GM21723 (cell line): ENCODE results near the gene SRGAP3.

ENCODE experiments used
- ATAC-seq: cut with Tn5 transposase; IDR thresholded peaks from one replicate; pipeline ENCODE4 v1.9.1; 2021; ENCODE audit warnings: mild to moderate bottlenecking, moderate library complexity; ENCODE audit not compliant: unreplicated experiment

Gene SRGAP3

DNA sequence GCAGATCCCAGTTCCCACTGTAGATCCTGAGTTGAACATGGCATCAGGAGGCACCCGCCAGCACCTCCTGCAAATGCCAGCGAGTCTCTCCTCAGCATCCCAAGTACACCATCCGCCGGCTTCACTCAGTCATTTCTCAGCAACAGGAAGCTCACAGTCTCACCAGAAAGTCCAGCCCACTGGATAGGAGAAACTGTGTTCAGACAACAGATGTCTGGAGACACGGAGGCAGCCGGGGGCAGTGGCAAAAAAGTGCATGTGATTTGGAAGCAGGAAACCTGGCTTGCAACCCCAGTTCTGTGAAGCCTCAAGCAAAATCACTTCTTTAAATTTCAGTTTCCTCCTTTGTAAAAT, 68.7 kb downstream of the SRGAP3 start:
- ATAC-seq = no peak

DNA sequence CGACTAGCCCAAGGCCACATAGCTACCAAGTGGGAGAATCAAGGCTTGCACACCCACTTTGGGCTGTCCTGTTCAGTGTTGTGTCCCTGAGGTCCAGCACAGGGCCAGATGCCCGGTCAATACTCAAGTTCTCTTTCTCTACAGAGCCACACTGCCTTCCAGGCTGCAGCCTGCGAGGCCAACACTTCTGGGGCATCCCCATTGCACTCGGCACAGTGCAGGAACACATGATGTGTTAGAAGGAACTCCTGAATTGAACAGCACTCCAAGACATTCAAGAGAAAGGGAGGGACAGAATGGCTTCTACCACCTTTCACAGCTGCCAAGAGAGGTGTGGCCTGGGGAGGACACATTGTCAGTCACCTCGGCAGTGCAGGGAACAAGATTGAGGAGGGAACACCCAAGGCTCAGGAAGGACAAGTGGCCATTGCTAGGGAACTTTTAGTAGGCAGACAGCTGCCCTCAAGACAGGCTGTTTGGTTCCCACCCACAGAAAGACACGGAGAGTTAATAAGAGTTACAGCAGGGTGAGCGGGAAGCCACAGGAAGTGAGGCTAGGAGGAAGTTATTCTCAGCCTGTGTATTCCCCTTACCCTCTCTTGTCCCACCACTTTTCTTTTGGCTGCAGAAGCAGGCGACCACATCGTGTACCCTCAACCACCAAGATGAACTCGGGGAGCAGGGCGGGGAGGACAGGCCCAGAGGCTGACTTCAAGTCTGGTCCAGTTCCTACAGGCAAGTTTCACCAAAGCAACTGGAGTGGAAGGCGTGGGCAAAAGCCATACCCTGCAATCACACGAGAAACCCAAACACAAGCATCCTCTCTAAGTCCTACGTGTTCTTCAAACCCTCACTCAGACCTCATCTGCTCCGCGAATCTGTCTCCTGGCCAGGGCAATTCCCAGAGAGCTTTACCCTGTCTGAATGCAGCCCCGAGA, 69.4 kb downstream of the SRGAP3 start:
- ATAC-seq = peak; percentile 60

DNA sequence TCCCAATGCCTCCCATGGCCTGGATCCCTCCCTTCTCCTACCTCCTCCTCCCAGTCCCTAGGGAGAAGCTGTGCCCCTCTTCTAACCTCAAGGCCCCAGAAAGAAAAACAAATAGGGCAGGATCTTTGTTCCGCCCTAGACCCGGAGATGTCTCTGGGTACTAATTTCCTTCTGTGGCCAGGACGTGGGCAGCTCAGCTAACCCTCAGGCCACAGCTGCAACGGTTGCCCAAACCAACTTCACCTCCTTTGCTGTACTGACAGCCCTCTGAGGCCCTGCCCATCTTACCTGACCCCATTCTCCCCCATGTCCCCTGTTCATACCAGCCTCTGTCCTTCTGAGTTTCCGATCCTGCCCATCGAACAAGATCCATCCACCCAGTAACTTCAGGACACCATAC, 70.7 kb downstream of the SRGAP3 start:
- ATAC-seq = no peak

DNA sequence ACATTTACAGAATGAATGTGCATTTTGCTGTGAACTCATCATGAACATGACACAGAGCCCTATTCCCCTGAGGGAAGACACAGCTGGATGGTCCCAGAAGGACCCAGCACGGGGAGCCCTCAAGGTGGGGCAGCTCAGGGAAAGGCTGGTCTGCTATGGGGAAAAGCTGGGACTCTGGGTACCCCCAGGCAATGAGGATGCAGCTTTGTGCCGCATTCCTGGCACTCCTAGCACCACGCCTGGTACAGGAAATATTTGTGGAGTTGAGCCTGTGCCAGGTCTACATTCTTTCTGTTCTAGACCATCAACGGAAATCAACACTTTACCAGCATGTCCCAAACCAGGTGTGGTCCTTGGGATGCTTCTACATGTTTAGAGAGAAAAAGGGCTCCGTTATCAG, 74.0 kb downstream of the SRGAP3 start:
- ATAC-seq = no peak

DNA sequence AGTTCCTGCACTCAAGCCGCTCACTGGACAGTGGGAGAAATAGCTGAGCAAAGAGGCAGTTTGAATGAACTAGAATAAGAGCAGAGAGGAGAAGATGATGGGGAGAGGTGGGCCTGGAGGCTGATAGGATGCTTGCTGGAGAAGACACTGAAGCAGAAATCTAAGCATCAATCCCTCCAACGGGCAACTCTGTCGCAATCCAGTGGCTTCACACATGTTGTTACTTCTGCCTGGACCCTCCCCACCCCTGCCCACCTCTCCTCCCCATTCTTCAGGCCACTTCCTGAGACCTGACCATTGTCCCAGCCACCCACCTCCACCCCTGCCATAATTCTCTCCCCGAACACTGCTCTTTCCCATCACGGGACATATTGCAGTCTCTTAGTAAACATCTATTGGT, 76.0 kb downstream of the SRGAP3 start:
- ATAC-seq = no peak

DNA sequence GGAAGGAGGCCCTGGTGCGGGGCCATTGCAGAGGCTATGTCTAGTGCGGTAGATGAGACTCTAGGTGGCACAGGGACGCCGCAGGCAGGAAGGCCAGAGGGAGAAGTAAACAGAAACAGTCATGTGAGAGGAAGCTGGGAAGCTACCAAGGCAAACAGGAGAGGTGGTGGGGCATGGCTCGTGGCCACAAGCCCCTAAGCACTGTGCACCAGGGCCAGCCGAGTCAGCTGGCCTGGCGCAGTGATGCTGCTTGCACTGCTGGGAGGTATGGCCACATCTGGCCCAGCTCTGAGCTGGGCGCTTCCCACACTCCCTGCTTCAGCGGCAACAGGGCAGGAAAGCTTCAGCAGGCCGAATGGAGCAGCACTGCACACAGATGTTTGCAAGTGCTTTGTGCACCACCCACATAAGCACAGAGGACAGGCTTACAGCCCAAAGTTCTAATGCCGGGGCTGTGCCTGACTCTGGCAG, 76.6 kb downstream of the SRGAP3 start:
- no peak for ATAC-seq

DNA sequence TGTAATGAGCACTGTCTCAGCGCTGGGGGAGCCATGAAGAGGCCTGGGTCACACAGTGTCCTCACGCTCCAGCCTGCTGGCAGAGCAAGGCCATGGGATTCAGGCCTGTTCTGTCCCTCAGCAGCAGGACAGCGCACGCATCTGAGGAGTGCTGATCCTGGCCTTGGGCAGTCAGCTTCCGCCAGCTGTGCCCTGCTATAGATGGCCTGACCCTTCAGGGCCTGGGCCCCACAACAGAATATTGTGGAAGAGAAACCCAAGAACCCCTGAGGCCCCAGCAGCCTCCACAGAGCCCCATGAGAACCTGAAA, 78.6 kb downstream of the SRGAP3 start:
- no peak for ATAC-seq

DNA sequence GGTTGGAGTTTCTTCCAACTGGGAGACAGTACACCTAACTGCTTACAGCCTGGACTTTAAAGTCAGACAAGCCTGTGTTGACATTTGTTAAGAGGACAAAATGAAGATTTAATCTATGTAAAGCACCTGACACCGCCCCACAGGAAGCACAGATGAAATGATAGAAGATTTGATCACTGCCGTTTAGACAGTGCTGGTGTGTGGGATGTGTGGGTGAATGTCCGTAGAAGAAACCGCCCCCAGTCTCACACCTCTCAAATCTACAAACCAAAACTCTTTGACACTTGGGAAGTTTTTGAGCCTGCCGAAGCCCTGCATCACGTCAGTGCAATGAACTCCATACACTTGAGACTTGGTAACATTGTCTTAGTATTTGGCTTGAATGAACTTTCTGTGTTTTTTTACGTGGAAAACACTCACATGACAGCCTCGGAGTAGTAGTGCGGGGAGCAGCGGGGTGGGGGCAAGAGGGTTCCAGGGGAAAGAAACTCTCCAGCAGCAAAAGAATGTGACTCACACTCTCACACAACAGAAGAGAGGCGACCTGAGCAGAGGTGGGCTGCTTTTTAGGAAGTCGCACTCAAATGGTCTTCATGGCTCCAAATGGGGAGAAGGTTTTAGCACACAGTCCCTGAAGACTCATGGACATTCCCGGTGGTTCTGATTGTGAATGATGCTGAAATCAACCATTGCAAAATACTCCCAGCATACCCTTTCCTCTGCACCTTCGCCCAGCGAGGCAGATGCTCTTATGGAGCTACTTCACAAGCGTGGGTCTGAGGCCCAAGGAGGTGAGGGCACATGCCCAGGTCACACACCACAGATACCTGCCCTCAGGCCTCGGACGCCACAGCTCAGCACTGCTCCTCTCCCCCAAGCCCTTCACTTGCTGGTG, 79.2 kb downstream of the SRGAP3 start:
- ATAC-seq = no peak

DNA sequence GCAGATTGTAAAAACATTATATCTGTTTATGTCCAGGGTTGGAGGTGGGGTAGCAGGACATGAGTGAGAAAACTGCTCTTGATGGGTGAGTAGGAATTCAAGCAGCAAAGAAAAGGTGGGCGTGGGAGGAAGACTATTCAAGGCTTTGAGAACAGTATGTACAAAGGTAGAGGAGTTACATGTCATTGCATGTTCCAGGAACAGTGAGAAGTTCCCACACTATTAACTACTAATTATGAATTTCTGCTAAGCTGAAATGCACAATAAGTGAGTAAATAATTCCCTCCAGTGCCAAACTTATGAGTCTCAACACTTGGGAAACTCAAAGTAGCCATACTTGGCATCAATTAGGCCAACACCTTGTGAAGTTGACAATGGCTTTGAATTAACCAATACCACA, 80.1 kb downstream of the SRGAP3 start:
- no peak for ATAC-seq

DNA sequence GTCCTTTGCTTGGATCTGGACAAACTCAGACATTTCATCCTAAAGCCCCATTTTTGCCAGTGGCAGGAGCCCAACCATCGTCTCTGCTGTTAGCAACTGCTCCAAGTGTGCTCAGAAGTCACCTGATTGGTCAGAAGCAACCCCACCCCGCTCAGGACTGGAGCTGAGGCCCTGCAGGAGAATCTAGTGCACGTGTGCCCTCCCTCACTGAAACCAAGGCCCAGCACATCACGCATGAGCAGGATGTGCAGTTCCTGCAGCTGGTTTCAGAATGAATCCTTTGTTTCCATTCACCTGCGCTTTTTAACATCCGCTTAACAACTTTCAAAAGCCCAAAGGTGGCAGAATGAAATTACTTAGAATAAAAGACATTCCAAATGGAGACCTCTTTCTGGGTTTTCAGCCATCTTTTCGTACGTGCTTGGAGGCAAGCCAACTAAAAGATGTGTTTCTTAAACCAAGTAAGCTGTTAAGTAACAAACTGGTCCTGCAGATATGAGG, 81.2 kb downstream of the SRGAP3 start:
- peak; percentile 96 for ATAC-seq

DNA sequence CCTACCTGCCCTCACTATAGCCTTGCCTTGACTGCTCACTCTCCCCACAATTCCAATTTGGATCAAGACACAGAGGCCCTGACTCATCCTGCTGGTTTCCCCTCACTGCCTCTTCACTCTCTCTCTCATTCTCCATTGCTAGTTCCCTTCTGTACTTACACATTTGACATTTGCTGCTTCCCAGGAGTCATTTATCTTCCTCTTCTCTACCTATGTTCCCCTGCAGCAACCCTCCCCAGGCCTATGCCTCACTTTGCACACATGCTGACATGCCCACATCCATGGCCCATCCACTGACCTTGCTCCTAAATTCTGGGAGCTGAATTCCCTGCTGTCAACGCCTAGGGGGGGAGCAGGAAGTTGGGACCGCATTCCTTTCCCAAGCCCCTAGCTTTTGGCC, 82.2 kb downstream of the SRGAP3 start:
- no peak for ATAC-seq

DNA sequence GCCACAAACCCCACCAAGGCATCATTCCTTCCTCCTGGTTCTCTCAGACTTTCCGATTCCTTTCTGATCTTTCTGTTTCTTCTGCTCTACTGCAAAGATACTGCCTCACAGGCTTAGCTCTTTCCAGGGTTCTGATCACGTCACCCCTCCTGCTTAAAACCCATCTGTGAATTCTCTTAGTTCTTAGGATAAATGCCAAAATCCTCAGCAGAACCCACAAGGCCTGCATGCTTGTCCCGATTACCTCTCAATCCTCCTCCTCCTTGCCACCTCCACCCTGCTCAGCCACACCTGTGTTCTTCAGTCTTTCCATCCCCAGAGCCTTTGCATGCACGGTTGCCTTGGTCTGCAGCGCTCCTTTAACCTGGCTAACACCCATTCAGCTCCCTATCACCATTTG, 84.0 kb downstream of the SRGAP3 start:
- ATAC-seq = no peak

DNA sequence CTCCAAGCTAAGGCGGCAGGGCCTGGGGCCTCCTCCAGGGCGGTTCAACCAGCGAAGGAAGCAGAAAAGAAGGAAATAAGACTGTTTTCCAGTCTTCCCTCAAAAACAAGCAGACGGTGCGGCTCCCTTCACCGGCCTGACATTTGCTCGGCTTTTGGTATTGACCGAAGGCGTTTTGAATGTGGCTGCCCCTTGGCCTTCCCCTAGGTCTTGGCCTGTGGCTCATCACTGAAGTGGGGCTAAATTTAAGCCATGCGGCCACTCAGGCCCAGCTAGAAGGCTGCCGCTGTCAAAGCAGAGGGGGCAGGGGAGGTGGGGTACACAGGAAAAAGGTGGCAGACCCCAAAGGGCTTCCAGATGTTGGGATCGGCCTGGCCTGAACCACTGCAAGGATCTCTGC, 86.2 kb downstream of the SRGAP3 start:
- ATAC-seq = no peak

DNA sequence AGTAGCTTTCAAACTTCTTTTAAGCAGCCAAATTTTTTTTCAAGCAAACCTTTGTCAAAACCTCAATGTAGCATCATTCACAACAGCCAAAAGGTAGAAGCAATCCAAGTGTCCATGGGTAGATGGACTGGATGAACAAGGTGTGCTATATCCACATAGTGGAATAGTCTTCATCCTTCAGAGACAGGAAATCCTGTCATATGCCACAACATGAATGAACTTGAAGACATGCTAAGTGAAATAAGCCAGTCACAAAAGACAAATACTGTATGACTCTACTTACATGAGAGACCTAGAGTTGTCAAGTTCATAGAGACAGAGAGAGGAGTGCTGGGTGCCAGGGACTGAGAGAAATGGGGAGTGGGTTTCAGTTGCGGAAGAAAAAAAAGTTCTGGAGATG, 87.6 kb downstream of the SRGAP3 start:
- no peak for ATAC-seq

DNA sequence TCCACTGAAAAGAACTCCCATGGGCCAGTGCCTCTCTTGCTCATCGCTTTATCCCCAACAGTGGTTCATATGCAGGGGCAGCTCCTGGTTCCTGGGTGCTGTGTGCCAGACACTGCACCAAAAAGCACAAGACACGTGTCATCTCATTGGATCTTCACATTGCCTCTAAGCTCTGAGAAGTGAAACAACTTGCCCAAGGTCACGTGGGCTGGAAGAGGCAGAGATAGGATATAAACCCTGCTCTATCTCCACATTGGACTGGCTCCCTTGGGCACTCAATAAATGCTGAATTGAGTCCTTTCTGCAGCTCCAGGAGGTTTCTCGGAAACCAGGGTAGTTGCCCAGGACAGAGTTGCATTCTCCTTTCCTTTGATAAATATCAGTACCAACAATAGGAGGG, 88.1 kb downstream of the SRGAP3 start:
- no peak for ATAC-seq

DNA sequence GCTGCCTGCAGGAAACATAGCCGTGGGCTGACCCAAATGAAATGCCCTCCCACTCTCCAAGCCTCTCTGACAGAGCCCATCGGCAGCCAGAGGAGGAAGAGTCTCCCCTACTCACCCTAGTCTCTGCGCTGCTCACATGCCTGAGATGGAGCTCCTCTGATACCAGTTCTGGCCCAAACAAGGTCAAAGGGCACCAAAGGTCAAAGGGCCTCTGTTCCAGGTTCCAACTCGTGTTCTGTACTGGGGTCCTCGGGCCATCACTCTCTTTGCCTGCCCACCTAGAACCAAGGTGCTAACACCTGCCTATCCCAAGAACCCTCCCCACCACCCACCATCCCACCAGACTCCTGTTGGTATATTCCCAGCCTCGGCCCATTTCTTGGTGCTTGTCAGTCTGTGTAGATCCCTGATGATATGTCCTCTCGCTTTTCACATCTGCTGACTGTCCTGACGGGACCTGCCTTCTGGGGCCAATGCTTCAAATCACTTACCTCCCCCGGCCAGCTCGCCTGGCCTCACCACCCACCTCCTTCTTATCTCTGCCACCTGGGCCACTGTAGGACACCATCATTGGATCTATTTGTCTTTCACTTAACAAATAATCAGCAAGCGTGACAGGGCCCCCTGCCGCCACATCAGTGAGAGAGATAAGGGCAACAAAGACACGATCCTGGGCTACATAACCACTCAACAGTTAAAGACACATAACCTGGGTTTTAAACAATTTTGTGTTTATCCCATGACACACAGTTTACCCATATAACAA, 90.4 kb downstream of the SRGAP3 start:
- ATAC-seq = no peak

DNA sequence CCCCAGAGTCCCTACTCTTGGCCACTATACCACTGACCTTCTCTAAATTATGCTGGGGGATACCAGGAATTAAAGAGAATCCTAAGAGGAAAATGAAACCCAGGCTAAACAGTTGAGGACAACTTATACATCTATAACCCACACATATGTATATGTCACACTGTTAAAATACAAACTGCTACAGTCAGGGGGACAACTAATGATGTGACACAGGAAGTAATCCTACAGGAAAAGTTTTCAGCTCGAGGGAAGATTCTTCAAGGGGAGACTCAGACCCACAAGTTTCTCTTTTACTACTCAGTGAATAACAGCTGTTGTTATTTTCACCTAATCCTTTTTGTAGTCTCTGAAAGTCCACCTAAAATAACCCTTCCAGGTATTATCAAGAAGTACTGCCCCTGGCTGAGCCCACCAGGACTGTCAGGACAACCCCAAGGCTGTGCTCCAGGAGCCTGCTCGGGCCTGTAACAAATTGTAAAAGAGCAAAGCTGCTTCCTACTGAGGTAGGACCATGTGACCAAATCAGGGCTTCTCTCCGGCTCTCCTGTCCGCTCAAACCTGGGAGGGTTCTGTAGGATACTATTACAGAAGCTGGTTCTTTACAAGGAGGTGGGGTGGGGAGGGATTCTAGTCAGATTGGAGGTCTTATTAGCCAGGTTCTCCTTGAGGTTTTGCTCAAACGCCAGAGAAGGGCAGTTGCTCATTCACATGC, 91.6 kb downstream of the SRGAP3 start:
- ATAC-seq = no peak

DNA sequence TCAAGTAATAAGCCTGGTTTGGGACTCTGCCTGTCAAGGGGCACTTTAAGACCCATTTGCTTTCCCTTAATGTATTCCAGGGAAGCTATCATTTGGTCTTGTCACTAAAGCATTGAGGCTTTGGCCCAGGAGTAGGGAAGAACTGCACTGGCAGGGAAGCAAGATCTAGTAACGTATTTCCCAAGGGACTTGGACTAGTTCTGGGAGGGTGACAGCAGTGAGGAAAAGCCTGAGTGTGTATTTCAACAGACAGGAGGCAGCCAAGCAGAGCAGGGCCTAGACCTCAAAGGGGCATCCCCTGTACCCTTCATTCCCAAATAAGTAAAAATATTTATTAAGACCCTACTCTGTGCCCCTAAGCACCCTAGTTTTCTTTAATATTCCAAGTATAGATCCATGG, 92.8 kb downstream of the SRGAP3 start:
- no peak for ATAC-seq

DNA sequence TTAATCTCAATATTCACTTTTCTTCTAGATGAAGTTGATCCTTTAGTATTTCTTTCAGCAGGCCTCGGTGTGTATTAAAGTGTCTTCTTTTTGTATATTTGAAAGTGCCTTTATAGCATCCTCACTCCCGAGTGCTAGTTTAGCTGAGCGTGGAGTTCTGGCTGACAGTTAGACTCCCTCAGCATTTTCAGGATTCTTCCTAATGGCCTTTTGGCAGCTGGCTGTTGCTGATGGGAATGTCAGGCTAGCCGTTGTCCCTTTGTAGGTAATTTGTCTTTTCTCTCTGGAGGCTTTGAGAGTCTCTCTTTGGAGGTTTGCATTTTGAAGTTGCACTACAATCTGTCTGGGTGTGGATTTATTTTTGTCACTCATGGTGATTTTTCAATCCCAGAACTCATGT, 94.4 kb downstream of the SRGAP3 start:
- ATAC-seq = no peak

DNA sequence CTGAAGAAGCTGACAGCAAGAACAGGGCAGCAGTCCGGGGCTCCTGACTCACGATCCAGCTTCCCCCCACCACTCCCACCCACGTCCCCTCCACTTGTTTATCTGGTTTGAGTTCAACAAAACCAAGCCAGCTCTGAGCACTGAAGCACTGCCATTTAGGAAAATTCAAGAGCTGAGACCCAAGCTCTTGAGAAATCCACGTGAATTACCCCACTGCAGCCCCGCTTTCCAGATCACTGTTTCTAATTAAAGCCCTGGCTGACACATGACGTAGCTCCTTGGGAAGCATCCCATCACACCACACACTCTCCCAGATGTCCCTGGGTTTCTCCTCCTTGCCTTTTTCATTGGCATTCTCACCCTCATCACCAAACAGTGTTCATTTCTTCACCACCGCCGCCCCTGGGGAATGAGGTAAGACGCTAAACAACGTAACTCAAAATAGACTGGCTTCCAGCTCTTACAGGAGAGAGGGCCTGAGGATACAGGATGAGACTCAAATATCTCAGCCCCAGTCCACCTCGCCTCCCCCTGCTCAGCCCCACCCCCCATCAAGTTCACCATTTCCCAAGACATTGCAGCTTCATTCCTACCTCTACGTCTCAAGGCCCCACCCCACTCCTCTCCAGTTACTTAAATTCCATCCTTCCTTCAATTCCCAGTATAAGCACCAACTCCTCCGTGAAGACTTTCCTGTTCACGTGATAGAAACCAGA, 95.4 kb downstream of the SRGAP3 start:
- ATAC-seq = no peak
